Retinal pigment epithelial cell (primary cell): ENCODE results near the gene PRKCB.

Experiments
- DNase-seq: peaks from one replicate; pipeline ENCODE4 v3.0.0-alpha.2; 2010; ENCODE audit warnings: low read depth
- H3K4me3 ChIP-seq: 2 replicates; pipeline ENCODE4 v1.5.1; 2011; ENCODE audit warnings: mild to moderate bottlenecking, low read length, control low read depth, moderate library complexity
- TF ChIP-seq, protein P1 (sequence below): conservative IDR thresholded peaks from 2 replicates; pipeline ENCODE4 v1.5.1; 2011; ENCODE audit warnings: low read depth, low read length, control low read depth, inconsistent platforms

PRKCB gene

GRCh38 chr16:24170407-24170806, 334.6 kb downstream of the PRKCB start:
- no peak for DNase-seq
- TF ChIP-seq, protein P1, sequence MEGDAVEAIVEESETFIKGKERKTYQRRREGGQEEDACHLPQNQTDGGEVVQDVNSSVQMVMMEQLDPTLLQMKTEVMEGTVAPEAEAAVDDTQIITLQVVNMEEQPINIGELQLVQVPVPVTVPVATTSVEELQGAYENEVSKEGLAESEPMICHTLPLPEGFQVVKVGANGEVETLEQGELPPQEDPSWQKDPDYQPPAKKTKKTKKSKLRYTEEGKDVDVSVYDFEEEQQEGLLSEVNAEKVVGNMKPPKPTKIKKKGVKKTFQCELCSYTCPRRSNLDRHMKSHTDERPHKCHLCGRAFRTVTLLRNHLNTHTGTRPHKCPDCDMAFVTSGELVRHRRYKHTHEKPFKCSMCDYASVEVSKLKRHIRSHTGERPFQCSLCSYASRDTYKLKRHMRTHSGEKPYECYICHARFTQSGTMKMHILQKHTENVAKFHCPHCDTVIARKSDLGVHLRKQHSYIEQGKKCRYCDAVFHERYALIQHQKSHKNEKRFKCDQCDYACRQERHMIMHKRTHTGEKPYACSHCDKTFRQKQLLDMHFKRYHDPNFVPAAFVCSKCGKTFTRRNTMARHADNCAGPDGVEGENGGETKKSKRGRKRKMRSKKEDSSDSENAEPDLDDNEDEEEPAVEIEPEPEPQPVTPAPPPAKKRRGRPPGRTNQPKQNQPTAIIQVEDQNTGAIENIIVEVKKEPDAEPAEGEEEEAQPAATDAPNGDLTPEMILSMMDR: no peak
- H3K4me3 ChIP-seq: no peak overlapping the region

GRCh38 chr16:24174504-24174903, 338.7 kb downstream of the PRKCB start:
- no peak for DNase-seq
- TF ChIP-seq, protein P1: no peak
- H3K4me3 ChIP-seq: no peak overlapping the region

DNA sequence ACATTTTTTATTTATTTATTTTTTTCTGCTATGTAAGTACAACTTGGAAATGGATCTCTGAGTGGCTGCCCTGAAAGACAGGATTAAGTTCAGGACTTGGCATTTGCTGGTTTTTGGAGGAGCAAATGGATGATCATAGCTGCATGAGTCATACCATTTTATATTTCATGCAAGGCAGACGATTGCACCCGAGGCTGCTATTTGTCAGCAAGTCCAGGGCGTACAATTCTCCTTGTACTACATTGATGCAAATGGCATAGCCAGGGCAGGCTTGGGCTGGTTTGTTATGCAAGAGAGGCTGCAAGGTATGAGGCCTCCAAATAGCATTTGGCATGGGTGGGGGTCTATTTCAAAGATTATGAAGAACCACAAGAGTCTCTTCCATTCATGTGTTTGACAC, 339.2 kb downstream of the PRKCB start:
- DNase-seq: no peak
- no peak overlapping the region for H3K4me3 ChIP-seq
- TF ChIP-seq, protein P1: no peak

- no peak overlapping the region for H3K4me3 ChIP-seq
- TF ChIP-seq, protein P1: no peak
- no peak for DNase-seq
Observed at GRCh38 chr16:24178496-24178895, 342.7 kb downstream of the PRKCB start.

- DNase-seq: no peak
- H3K4me3 ChIP-seq: no peak overlapping the region
- TF ChIP-seq, protein P1: no peak
Observed at GRCh38 chr16:24180451-24180850, 344.7 kb downstream of the PRKCB start.

DNA sequence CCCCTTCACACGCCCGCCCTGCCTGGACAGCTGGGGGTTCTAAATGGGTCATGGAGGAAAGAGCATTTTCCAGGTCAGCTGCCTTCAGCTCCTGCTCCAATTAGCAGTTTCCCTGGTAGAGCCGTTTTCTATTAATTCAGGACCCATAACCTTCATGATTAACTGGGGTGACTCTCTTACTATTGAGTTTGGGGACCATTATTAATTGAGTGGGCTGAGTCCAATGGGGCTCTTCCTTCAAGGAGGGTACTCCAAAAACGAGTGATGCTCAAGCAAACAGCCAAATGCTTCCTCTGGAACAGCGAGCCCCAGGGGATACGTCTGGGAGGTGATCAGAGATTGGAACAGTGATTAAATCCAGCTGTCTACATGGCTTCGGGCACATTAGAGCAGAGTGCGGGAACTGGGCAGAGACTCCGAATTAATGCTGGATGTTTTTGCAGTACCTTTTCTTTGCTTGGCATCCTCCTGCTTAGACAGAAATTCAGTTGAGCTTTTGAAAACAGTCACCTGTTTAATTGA, 352.3 kb downstream of the PRKCB start:
- no peak for DNase-seq

GRCh38 chr16:24188751-24189318, 353.1 kb downstream of the PRKCB start:
- H3K4me3 ChIP-seq: no peak overlapping the region
- TF ChIP-seq, protein P1: no peak
- no peak for DNase-seq

More for the DNA sequence above, 352.3 kb downstream of the PRKCB start:
- no peak overlapping the region for H3K4me3 ChIP-seq
- TF ChIP-seq, protein P1: no peak
